Ovary (tissue), 9 donors: ENCODE results near the gene WNT9B. TPM values are rescaled to one million over a fixed set of nuclear protein-coding genes. Genes with fewer than 3 reads are reported as not detected.

Experiments
- DNase-seq, 5 donors: peaks; one replicate each; pipeline ENCODE4 v3.0.0-alpha.2; 2019 to 2020
- H3K27ac ChIP-seq, 2 donors: fragments of 200-600 bp; one replicate each; pipeline versions ENCODE4 v1.5.1 to v1.8.0; 2019 to 2022
- H3K27me3 ChIP-seq: fragments of 200-600 bp; one replicate; pipeline ENCODE4 v1.8.0; 2022
- H3K36me3 ChIP-seq: fragments of 200-600 bp; sonication (generic); one replicate; pipeline ENCODE4 v1.5.1; 2019
- H3K4me1 ChIP-seq: one replicate; pipeline ENCODE4 v1.8.1; 2013; ENCODE audit warnings: mild to moderate bottlenecking, moderate library complexity; ENCODE audit not compliant: insufficient read depth
- H3K4me3 ChIP-seq: fragments of 200-600 bp; sonication (generic); one replicate; pipeline ENCODE4 v1.5.1; 2017
- H3K9me3 ChIP-seq, 2 donors: fragments of 200-600 bp in 1 of 2; sonication (generic) in 1 of 2; one replicate each; pipeline versions ENCODE4 v1.5.1 to v1.8.1; 2013 to 2019; ENCODE audit warnings: mild to moderate bottlenecking in 1 of 2, moderate library complexity in 1 of 2
- CTCF ChIP-seq, 3 donors: fragments of 450-650 bp in 2 of 3; fragments of 200-600 bp in 1 of 3; IDR thresholded peaks; one replicate each; pipeline versions ENCODE4 v1.5.1 to v1.8.0; 2016 to 2022; ENCODE audit warnings: antibody characterized with exemption in 3 of 3, mild to moderate bottlenecking in 1 of 3
- EP300 ChIP-seq: sonication (generic); formaldehyde crosslinking; IDR thresholded peaks from one replicate; pipeline ENCODE4 v1.6.1; 2017; ENCODE audit warnings: antibody characterized with exemption
- POLR2A ChIP-seq: fragments of 450-650 bp; IDR thresholded peaks from one replicate; pipeline ENCODE4 v1.6.1; 2017; ENCODE audit warnings: antibody characterized with exemption, mild to moderate bottlenecking, moderate library complexity
- WGBS, 3 donors: extraction: QIAGEN DNeasy Blood & Tissue Kit in 1 of 3; methylation state at CpG; one replicate each; pipeline versions ENCODE4 v1.1.5 to v1.1.7; 2013 to 2017; 5-methylcytosine and 5-hydroxymethylcytosine counted together
- intact Hi-C, 4 donors: fragments of 100-400 bp; cut with DNase I; formaldehyde crosslinking; loops; one replicate each; pipeline versions ENCODE4 v1.11.0 to v1.15.1; 2022 to 2023
- polyA plus RNA-seq, 2 donors: library from polyadenylated mRNA; stranded (reverse); fragments of 200-250 nt in 1 of 2; fragments of 350-450 nt in 1 of 2; fragmentation: Illumina TruSeq in 1 of 2; extraction: RNeasy Lipid Tissue Mini Kit (QIAGEN cat#74804) in 1 of 2; gene quantifications; one replicate each; pipeline ENCODE4 v1.2.3, GENCODE V29; 2013 to 2014
- total RNA-seq, 7 donors: library from RNA; depleted of rRNA in 2 of 7; stranded (reverse); fragments of >200 nt in 2 of 7; fragmentation: NEBNext Ultra II Directional in 3 of 7; extraction: Animal tissue kit (Norgen Biotek cat#: 25700) in 3 of 7; gene quantifications; one replicate each; pipeline versions ENCODE4 v1.1.0 to v1.2.4, GENCODE V29; 2016 to 2023
- donor health status: DM: no; HTN: no; CAD: no; lungs with moderate emphysema.
- donor health status: DM: no; HTN: no; CAD: no.
- donor health status: Bipolar disorder and iron deficiency.
- donor health status: DM: yes; HTN: yes; CAD: no.
- donor health status: DM: no; HTN: no; CAD: no.
- donor health status: DM: yes; HTN: yes; CAD: no.

The WNT9B gene
- total and polyA plus RNA-seq, 9 donors, result 0.08 to 0.50 (median 0.10) TPM; not detected in 6

GRCh38 chr17:46882666-46883065 lies 31.3 kb downstream of the WNT9B start:
- intact Hi-C loops, result no loop called here
- Histone ChIP-seq H3K36me3 (no peaks in the 10 kb centered on the region), H3K9me3 (no peaks in the 10 kb centered on the region), H3K27ac (no peak overlapping the region), H3K27me3 (no peaks in the 10 kb centered on the region), H3K4me1 (no peaks in the 10 kb centered on the region), H3K4me3 (no peak overlapping the region)
- no peak for DNase-seq
- TF ChIP-seq POLR2A (no peak), CTCF (IDR thresholded peaks at IDR 0.05) (no peak), EP300 (no peak)
- WGBS, 3 donors, result 84 to 86% (median 85%) methylated on average over 8 of the region's 8 CpGs

- intact Hi-C loops, result no loop called here
- H3K36me3 ChIP-seq, result no peaks in the 10 kb centered on the region
- H3K27ac ChIP-seq, result no peak overlapping the region
- no peaks in the 10 kb centered on the region for H3K9me3 ChIP-seq
- H3K4me1 ChIP-seq, result no peaks in the 10 kb centered on the region
- H3K27me3 ChIP-seq, result no peaks in the 10 kb centered on the region
- no peak for DNase-seq
- H3K4me3 ChIP-seq, result no peak overlapping the region
- WGBS, 3 donors, result 10 to 17% (median 13%) methylated on average over 19 of the region's 19 CpGs
- TF ChIP-seq POLR2A (no peak), CTCF (IDR thresholded peaks at IDR 0.05) (no peak), EP300 (no peak)
Observed at GRCh38 chr17:46883871-46884520, 32.6 kb downstream of the WNT9B start.

- H3K36me3 ChIP-seq, result no peaks in the 10 kb centered on the region
- intact Hi-C loops, result no loop called here
- H3K9me3 ChIP-seq, result no peaks in the 10 kb centered on the region
- TF ChIP-seq EP300 (no peak), CTCF (IDR thresholded peaks at IDR 0.05) (no peak), POLR2A (no peak)
- H3K27ac ChIP-seq, result no peak overlapping the region
- no peaks in the 10 kb centered on the region for H3K4me1 ChIP-seq
- no peaks in the 10 kb centered on the region for H3K27me3 ChIP-seq
- H3K4me3 ChIP-seq, result no peak overlapping the region
- 66 to 71% (median 67%) methylated on average over 7 of the region's 7 CpGs for WGBS, 3 donors
- no peak for DNase-seq
Observed at GRCh38 chr17:46884552-46884951, 33.2 kb downstream of the WNT9B start.

- Histone ChIP-seq H3K27ac (no peak overlapping the region), H3K27me3 (no peaks in the 10 kb centered on the region), H3K4me1 (no peaks in the 10 kb centered on the region), H3K4me3 (no peak overlapping the region), H3K36me3 (no peaks in the 10 kb centered on the region), H3K9me3 (no peaks in the 10 kb centered on the region)
- intact Hi-C loops, result no loop called here
- 53 to 58% (median 55%) methylated on average over 10 of the region's 10 CpGs for WGBS, 3 donors
- no peak for DNase-seq
- TF ChIP-seq CTCF (IDR thresholded peaks at IDR 0.05) (no peak), POLR2A (no peak), EP300 (no peak)
Observed at GRCh38 chr17:46885415-46886309, 34.3 kb downstream of the WNT9B start.
